Thoracic aorta (tissue), 2 donors: ENCODE data around the gene PLA2G15. TPM values are rescaled to one million over a fixed set of nuclear protein-coding genes. Genes with fewer than 3 reads are reported as not detected.

Source experiments
- ATAC-seq: fragments of 150-250 bp; one replicate; pipeline ENCODE4 v1.8.0; 2017; ENCODE audit warnings: low read depth; ENCODE audit not compliant: insufficient number of reproducible peaks, low FRiP score
- DNase-seq: peaks from one replicate; pipeline ENCODE4 v3.0.0-alpha.2; 2020; ENCODE audit warnings: low spot score
- H3K27ac ChIP-seq, 2 donors: fragments of 200-600 bp; sonication (generic); 1 replicate in 1 of 2; 2 replicates in 1 of 2; pipeline ENCODE4 v1.5.1; 2016; ENCODE audit warnings: mild to moderate bottlenecking in 2 of 2, moderate library complexity in 2 of 2
- H3K27me3 ChIP-seq: fragments of 200-600 bp; sonication (generic); replicated peaks from 2 replicates; pipeline ENCODE4 v1.6.0; 2016; ENCODE audit warnings: mild to moderate bottlenecking; ENCODE audit not compliant: insufficient read depth
- H3K36me3 ChIP-seq: fragments of 200-600 bp; sonication (generic); one replicate; pipeline ENCODE4 v1.5.1; 2016
- H3K4me1 ChIP-seq, 2 donors: fragments of 200-600 bp; sonication (generic); 1 replicate in 1 of 2; 2 replicates in 1 of 2; pipeline versions ENCODE4 v1.5.1 to v1.6.0; 2016; ENCODE audit warnings: low read depth in 2 of 2, mild to moderate bottlenecking in 1 of 2; ENCODE audit not compliant: control insufficient read depth in 1 of 2
- H3K4me3 ChIP-seq: fragments of 200-600 bp; sonication (generic); 2 replicates; pipeline ENCODE4 v1.5.1; 2016; ENCODE audit warnings: mild to moderate bottlenecking
- H3K9me3 ChIP-seq: fragments of 200-600 bp; sonication (generic); 2 replicates; pipeline ENCODE4 v1.5.1; 2016
- total RNA-seq, 2 donors: library from RNA; depleted of rRNA; stranded (reverse); fragments of >200 nt; gene quantifications; one replicate each; pipeline versions ENCODE4 v1.1.0 to v1.2.3, GENCODE V29; 2016
- TF ChIP-seq, protein P1 (sequence below): fragments of 200-600 bp; sonication (generic); IDR thresholded peaks from one replicate; pipeline ENCODE4 v1.5.1; 2019; ENCODE audit warnings: antibody characterized with exemption

Gene PLA2G15
- total RNA-seq, 2 donors from 2014 or later, result 17.8 to 34.9 TPM

DNA sequence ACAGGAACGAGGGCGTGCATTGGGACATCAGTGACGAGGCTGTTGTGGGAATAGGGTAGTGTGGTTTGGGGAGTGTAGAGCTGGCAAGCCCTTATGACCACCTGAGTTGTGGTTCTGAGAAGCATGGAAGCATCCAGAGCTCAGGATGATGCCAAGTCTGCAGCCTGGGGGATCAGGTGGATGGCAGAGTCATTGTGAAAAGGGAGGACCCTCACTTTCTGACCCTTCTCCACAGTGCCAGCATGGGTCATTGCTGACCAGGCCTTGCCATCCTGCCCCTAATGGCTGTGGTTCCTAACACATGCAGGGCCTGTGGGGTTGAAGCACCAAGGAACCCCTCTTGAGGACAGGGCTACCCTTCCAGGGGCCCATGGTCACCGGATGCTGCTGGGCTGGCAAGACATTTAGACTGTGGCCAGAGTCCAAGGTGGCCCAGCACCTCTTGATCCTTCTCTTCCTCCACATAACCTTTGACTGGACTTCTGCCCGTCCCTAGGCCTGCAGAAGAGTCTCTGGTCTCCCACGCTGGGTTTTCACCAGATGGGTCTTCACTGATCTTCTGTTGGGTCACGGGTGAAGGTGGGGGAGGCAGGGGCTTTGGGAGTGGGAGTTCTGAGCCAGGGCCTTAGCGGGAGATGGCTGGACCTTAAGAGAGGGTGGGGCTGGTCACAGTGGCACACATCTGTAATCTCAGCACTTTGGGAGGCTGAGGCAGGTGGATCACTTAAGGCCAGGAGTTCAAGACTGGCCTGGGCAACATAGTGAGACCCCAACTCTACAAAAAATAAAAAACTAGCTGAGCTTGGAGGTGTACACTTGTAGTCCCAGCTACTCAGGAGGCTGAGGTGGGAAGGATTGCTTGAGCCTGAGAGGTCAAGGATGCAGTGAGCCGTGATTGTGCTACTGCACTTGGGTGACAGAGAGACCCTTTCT is 2.0 kb upstream of the PLA2G15 start:
- H3K9me3 ChIP-seq, result no peaks in the 10 kb centered on the region
- no peak for DNase-seq
- no peaks in the 10 kb centered on the region for H3K27me3 ChIP-seq
- H3K27ac ChIP-seq, result no peak overlapping the region
- no peaks in the 10 kb centered on the region for H3K36me3 ChIP-seq
- no peak for ATAC-seq
- TF ChIP-seq, protein P1, sequence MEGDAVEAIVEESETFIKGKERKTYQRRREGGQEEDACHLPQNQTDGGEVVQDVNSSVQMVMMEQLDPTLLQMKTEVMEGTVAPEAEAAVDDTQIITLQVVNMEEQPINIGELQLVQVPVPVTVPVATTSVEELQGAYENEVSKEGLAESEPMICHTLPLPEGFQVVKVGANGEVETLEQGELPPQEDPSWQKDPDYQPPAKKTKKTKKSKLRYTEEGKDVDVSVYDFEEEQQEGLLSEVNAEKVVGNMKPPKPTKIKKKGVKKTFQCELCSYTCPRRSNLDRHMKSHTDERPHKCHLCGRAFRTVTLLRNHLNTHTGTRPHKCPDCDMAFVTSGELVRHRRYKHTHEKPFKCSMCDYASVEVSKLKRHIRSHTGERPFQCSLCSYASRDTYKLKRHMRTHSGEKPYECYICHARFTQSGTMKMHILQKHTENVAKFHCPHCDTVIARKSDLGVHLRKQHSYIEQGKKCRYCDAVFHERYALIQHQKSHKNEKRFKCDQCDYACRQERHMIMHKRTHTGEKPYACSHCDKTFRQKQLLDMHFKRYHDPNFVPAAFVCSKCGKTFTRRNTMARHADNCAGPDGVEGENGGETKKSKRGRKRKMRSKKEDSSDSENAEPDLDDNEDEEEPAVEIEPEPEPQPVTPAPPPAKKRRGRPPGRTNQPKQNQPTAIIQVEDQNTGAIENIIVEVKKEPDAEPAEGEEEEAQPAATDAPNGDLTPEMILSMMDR, result no peak
- no peak overlapping the region for H3K4me3 ChIP-seq
- peaks cover 27 to 33% of the 10 kb centered on the region in 2 donors for H3K4me1 ChIP-seq

DNA sequence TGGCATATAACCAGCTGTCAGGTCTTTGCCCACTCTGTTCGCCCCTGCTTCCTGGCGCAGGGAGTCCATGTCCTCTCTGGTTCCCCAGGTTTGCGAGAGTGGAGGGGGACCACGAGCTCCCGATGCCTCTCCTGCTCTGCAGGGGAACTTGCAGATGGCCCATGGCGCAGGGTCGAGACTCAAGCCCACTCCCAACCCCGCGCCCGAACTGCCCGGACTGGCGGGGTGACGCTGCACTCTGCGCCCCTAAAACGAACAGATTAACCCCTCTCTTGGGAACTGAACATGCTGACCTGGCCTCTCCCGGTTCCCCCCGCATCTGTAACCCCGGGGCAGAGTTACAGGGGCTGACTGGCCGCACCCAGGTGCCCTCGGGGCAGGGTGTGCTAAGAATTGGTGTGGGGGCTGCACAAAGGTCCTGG is 681 bp upstream of the PLA2G15 start:
- Histone ChIP-seq H3K27me3 (no peaks in the 10 kb centered on the region), H3K4me3 (peak overlapping the region; percentile 78), H3K27ac (no peak overlapping the region), H3K9me3 (no peaks in the 10 kb centered on the region), H3K36me3 (peaks cover 6% of the 10 kb centered on the region), H3K4me1 (peaks cover 32 to 44% of the 10 kb centered on the region in 2 donors)
- no peak for ATAC-seq
- TF ChIP-seq, protein P1, result no peak
- no peak for DNase-seq

DNA sequence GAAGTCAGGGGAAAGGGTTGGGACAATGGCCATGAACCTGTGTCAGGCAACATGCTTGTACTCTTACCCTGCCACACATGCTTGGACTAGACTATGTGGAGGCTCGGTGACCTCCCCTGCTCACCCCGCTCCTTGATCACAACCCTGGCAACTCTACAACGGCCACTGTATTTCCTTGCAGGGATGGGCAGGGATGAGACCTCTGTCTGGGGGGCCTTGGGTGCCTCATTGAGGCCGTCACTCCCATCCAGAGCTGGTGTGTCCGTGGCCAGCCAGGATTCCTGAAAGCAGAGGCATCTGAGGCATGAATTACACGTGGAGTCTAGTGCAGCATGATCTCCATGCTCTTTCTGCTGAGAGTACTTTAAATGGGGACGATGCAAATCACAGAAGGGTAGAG is 948 bp downstream of the PLA2G15 start:
- Histone ChIP-seq H3K4me1 (peaks cover 33 to 44% of the 10 kb centered on the region in 2 donors), H3K36me3 (peaks cover 16% of the 10 kb centered on the region), H3K27me3 (no peaks in the 10 kb centered on the region), H3K9me3 (no peaks in the 10 kb centered on the region), H3K4me3 (peak overlapping the region; percentile 78), H3K27ac (peak overlapping the region; percentile 31 to 78)
- ATAC-seq, result no peak
- TF ChIP-seq, protein P1, result no peak
- no peak for DNase-seq

DNA sequence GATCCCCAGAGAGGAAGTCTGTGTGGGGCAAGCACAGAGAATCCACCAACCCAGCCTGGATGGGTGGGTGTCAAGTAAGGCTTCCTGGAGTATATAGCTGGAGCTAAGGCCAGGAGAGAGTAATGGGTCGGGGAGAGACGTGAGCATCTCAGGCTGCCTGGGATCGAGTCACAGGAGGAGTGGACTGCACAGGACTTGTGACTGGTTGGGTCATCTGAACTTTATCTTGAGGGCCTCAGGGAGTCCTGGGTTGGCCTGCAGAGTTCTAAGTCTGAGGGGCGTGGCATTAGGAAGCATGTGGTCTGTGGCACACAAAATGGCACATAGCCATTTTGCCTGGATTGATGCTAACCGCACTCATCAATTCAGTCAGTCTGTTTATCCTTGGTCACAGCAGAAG is 1.5 kb downstream of the PLA2G15 start:
- peaks cover 38 to 49% of the 10 kb centered on the region in 2 donors for H3K4me1 ChIP-seq
- TF ChIP-seq, protein P1, result no peak
- ATAC-seq (no peak), DNase-seq (no peak)
- no peaks in the 10 kb centered on the region for H3K27me3 ChIP-seq
- no peaks in the 10 kb centered on the region for H3K9me3 ChIP-seq
- H3K4me3 ChIP-seq, result peak overlapping the region; percentile 78
- peak overlapping the region; percentile 65 to 78 for H3K27ac ChIP-seq
- peaks cover 16% of the 10 kb centered on the region for H3K36me3 ChIP-seq

DNA sequence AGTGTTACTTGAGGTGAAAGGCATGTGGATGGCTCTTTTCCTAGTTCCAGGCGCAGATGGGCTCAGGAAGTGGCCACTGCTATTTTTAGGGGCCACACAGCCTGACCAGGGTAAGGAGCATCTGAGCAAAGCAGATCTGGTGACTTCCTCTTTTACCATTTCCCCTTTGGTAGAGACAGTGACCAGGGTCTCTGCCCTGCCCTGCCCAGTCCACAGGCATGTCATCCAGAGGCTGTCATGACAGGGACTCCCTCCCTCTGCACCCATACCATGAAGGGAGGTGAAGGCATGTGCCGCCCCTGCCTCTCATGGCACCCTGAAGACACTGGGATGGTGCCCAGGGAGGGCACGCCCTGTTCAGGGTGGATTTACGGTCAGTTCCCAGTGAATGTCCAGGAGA is 2.2 kb downstream of the PLA2G15 start:
- Histone ChIP-seq H3K9me3 (no peaks in the 10 kb centered on the region), H3K27me3 (no peaks in the 10 kb centered on the region), H3K36me3 (peaks cover 19% of the 10 kb centered on the region), H3K27ac (peak overlapping the region; percentile 65 to 78), H3K4me1 (peaks cover 46 to 56% of the 10 kb centered on the region in 2 donors), H3K4me3 (peak overlapping the region; percentile 78)
- ATAC-seq (no peak), DNase-seq (no peak)
- TF ChIP-seq, protein P1, result no peak
